Calu3 (cell line): ENCODE measurements around the gene CERT1. TPM values are rescaled to one million over a fixed set of nuclear protein-coding genes. Genes with fewer than 3 reads are reported as not detected.

Experiments
- BruUV-seq: library from RNA; stranded (reverse); fragments of 400-500 nt; replicated peaks from 2 replicates; lab custom pipeline; 2021; lab: Mats Ljungman, UMichigan
- CTCF ChIA-PET: fragments of 300-600 bp; sonication (Branson Sonifier 250); formaldehyde crosslinking; loops from one replicate; lab custom pipeline; 2022; ENCODE audit warnings: antibody characterized with exemption; lab: Charles Lee
- DNase-seq: peaks from one replicate; pipeline ENCODE4 v3.0.0; 2022
- H3K27ac Mint-ChIP-seq: one replicate; pipeline ENCODE4 v1.8.0; 2022; ENCODE audit warnings: mixed read lengths; ENCODE audit not compliant: unreplicated experiment
- H3K27me3 Mint-ChIP-seq: one replicate; pipeline ENCODE4 v1.8.0; 2022; ENCODE audit warnings: mixed read lengths; ENCODE audit not compliant: unreplicated experiment
- H3K36me3 Mint-ChIP-seq: one replicate; pipeline ENCODE4 v1.8.0; 2022; ENCODE audit warnings: mild to moderate bottlenecking, moderate library complexity, mixed read lengths; ENCODE audit not compliant: insufficient read depth, unreplicated experiment
- H3K4me1 Mint-ChIP-seq: one replicate; pipeline ENCODE4 v1.8.0; 2022; ENCODE audit warnings: mild to moderate bottlenecking, low read depth, mixed read lengths; ENCODE audit not compliant: unreplicated experiment
- H3K4me3 Mint-ChIP-seq: one replicate; pipeline ENCODE4 v1.8.0; 2022; ENCODE audit warnings: mild to moderate bottlenecking, low read depth, moderate library complexity, mixed read lengths; ENCODE audit not compliant: unreplicated experiment
- H3K9me3 Mint-ChIP-seq: one replicate; pipeline ENCODE4 v1.8.0; 2022; ENCODE audit warnings: low read depth, mixed read lengths; ENCODE audit not compliant: unreplicated experiment
- CTCF ChIP-seq: fragments of 200-600 bp; IDR thresholded peaks from one replicate; pipeline ENCODE4 v1.8.0; 2022; ENCODE audit warnings: antibody characterized with exemption; ENCODE audit not compliant: unreplicated experiment
- intact Hi-C: fragments of 100-400 bp; cut with micrococcal nuclease; formaldehyde crosslinking; loops from one replicate; pipeline ENCODE4 v1.10.0; 2022; ENCODE audit not compliant: unreplicated experiment
- total RNA-seq: library from RNA; stranded (reverse); gene quantifications from 2 replicates; pipeline ENCODE4 v1.2.3, GENCODE V29; 2022

Gene CERT1
- total RNA-seq, 1 experiment from 2014 or later = 63.4 TPM

DNA sequence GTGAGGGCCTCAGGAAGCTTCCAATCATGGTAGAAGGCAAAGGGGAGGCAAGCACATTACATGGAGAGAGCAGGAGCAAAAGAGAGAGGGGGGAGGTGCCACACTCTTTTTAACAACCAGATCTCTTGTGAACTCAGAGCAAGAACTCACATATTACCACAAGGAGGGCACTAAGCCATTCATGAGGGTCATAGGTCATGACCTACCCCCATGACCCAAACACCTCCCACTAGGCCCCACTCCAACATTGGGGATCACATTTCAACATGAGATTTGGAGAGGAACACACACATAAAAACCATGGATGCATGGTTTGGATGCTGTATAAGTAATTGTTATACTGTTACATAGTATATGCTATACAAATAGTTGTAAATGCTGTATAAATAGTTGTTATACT is 17.8 kb upstream of the CERT1 start:
- intact Hi-C loops = no loop called here
- no TSS peak for BruUV-seq
- Mint-ChIP-seq H3K4me3 (no peak overlapping the region), H3K27me3 (no peaks in the 10 kb centered on the region), H3K9me3 (no peaks in the 10 kb centered on the region), H3K27ac (no peak overlapping the region), H3K36me3 (peaks cover 4% of the 10 kb centered on the region), H3K4me1 (peaks cover 5% of the 10 kb centered on the region)
- CTCF ChIA-PET = no interaction called here
- TF ChIP-seq CTCF = no peak
- no peak for DNase-seq

DNA sequence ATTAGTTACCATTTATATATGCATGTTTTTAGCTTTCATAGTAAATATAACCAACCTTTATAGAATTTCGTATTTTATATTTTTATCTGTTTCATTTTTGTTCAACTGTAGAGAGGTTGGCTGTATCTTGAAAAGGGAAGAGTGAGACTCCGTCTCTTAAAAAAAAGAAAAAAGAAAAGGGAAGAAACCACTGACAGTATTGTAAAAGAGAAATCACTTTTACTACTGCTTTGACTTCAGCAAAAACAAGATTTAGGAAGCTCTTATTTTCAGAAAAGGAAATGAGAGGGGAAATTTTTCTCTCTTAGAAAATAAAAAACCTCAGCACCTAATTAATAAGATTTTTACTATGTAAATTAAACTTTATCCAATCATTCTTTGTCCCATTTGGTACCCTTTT is 14.6 kb upstream of the CERT1 start:
- CTCF ChIA-PET = interaction anchor here (0.7 kb wide), 1 partner anchor 40 kb away, joined by 3 read pairs; no protein-coding TSS in a partner anchor
- H3K27me3 Mint-ChIP-seq = no peaks in the 10 kb centered on the region
- BruUV-seq = no TSS peak
- intact Hi-C loops = no loop called here
- H3K36me3 Mint-ChIP-seq = peaks cover 4% of the 10 kb centered on the region
- H3K4me1 Mint-ChIP-seq = peaks cover 15% of the 10 kb centered on the region
- no peak for DNase-seq
- no peaks in the 10 kb centered on the region for H3K9me3 Mint-ChIP-seq
- no peak overlapping the region for H3K4me3 Mint-ChIP-seq
- H3K27ac Mint-ChIP-seq = no peak overlapping the region
- no peak for TF ChIP-seq CTCF

DNA sequence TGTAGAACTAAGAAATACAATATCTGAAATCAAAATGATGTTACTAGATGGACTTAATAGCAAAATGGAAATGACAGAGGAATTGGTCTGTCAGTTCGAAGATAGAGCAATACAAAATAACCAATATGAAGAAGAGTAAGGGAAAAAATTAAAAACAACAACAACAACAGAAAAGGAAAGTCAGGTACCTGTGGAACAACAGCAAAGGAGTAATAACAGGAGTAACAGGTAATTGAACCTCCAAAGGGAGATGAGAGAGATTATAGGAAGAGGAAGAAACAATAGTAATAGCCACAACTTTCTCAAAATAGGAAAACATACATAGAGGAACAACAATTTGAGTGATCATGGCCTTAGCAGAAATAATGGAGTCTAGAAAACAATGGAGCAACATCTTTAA is 13.9 kb upstream of the CERT1 start:
- Mint-ChIP-seq H3K27ac (no peak overlapping the region), H3K9me3 (no peaks in the 10 kb centered on the region), H3K27me3 (no peaks in the 10 kb centered on the region), H3K36me3 (no peaks in the 10 kb centered on the region), H3K4me1 (peaks cover 15% of the 10 kb centered on the region), H3K4me3 (no peak overlapping the region)
- BruUV-seq = no TSS peak
- intact Hi-C loops = no loop called here
- CTCF ChIA-PET = interaction anchor here (0.7 kb wide), 1 partner anchor 41 kb away, joined by 3 read pairs; no protein-coding TSS in a partner anchor
- TF ChIP-seq CTCF = no peak
- no peak for DNase-seq

GRCh38 chr5:75524591-75524990 is 13.2 kb upstream of the CERT1 start:
- CTCF ChIA-PET = interaction anchor here (0.5 to 1.1 kb wide), 3 partner anchors 12 to 1061 kb away, joined by 3 to 5 read pairs (median 5); no protein-coding TSS in a partner anchor
- no peak overlapping the region for H3K27ac Mint-ChIP-seq
- intact Hi-C loops = no loop called here
- BruUV-seq = no TSS peak
- no peaks in the 10 kb centered on the region for H3K9me3 Mint-ChIP-seq
- no peak for DNase-seq
- H3K36me3 Mint-ChIP-seq = no peaks in the 10 kb centered on the region
- H3K4me1 Mint-ChIP-seq = peaks cover 20% of the 10 kb centered on the region
- no peak for TF ChIP-seq CTCF
- no peak overlapping the region for H3K4me3 Mint-ChIP-seq
- no peaks in the 10 kb centered on the region for H3K27me3 Mint-ChIP-seq
